ENCODE results near the gene TM4SF4. TPM values are rescaled to one million over a fixed set of nuclear protein-coding genes. Genes with fewer than 3 reads are reported as not detected.

The TM4SF4 gene
- total RNA-seq, 1 experiment from 2014 or later: 1.4 TPM

GRCh38 chr3:149465351-149465883 lies 9.1 kb upstream of the TM4SF4 start:
- ChIA-PET POLR2A (no interaction called here), CTCF (no interaction called here)
- no peaks in the 10 kb centered on the region for H3K36me3 Mint-ChIP-seq

More at GRCh38 chr3:149465351-149465883, 9.1 kb upstream of the TM4SF4 start:
- Mint-ChIP-seq H3K4me3 (no peak overlapping the region), H3K4me1 (peaks cover 22% of the 10 kb centered on the region), H3K27ac (no peak overlapping the region), H3K9me3 (no peaks in the 10 kb centered on the region; the same call in 1 of the 2 replicates), H3K27me3 (ENCODE audit: low read depth) (no peaks in the 10 kb centered on the region)
- no peak for ATAC-seq
- TF ChIP-seq JUN (CRISPR knock-in tag; IDR thresholded peaks at IDR 0.05): no peak
- TF ChIP-seq TP53 (CRISPR knock-in tag; IDR thresholded peaks at IDR 0.05): no peak
- TF ChIP-seq CREB1 (CRISPR knock-in tag; IDR thresholded peaks at IDR 0.05): no peak
- no peak for TF ChIP-seq KAT7 (CRISPR knock-in tag; IDR thresholded peaks at IDR 0.05; ENCODE audit: borderline replicate concordance)
- no peak for TF ChIP-seq SP1 (CRISPR knock-in tag; conservative IDR thresholded peaks at IDR 0.05)
- no peak for TF ChIP-seq ZBTB43 (CRISPR knock-in tag; IDR thresholded peaks at IDR 0.05)
- TF ChIP-seq ZBTB21 (CRISPR knock-in tag; IDR thresholded peaks at IDR 0.05; ENCODE audit: borderline replicate concordance): no peak
- TF ChIP-seq NFE2L1 (CRISPR knock-in tag; IDR thresholded peaks at IDR 0.05): no peak
- TF ChIP-seq STAT6 (CRISPR knock-in tag; conservative IDR thresholded peaks at IDR 0.05; ENCODE audit: low read depth): no peak
- no peak for TF ChIP-seq ATF2 (CRISPR knock-in tag; IDR thresholded peaks at IDR 0.05; ENCODE audit: borderline replicate concordance, low read depth)
- TF ChIP-seq ZNF219 (CRISPR knock-in tag; IDR thresholded peaks at IDR 0.05; ENCODE audit: borderline replicate concordance): no peak
- TF ChIP-seq ATF1 (CRISPR knock-in tag; IDR thresholded peaks at IDR 0.05): no peak
- TF ChIP-seq NR3C1 (CRISPR knock-in tag; conservative IDR thresholded peaks at IDR 0.05; ENCODE audit: low read depth): no peak
- TF ChIP-seq TEAD1 (CRISPR knock-in tag; IDR thresholded peaks at IDR 0.05): no peak
- TF ChIP-seq TCF7 (CRISPR knock-in tag; IDR thresholded peaks at IDR 0.05; ENCODE audit: low read depth): no peak
- no peak for TF ChIP-seq JAZF1 (CRISPR knock-in tag; IDR thresholded peaks at IDR 0.05)
- TF ChIP-seq, protein P1, sequence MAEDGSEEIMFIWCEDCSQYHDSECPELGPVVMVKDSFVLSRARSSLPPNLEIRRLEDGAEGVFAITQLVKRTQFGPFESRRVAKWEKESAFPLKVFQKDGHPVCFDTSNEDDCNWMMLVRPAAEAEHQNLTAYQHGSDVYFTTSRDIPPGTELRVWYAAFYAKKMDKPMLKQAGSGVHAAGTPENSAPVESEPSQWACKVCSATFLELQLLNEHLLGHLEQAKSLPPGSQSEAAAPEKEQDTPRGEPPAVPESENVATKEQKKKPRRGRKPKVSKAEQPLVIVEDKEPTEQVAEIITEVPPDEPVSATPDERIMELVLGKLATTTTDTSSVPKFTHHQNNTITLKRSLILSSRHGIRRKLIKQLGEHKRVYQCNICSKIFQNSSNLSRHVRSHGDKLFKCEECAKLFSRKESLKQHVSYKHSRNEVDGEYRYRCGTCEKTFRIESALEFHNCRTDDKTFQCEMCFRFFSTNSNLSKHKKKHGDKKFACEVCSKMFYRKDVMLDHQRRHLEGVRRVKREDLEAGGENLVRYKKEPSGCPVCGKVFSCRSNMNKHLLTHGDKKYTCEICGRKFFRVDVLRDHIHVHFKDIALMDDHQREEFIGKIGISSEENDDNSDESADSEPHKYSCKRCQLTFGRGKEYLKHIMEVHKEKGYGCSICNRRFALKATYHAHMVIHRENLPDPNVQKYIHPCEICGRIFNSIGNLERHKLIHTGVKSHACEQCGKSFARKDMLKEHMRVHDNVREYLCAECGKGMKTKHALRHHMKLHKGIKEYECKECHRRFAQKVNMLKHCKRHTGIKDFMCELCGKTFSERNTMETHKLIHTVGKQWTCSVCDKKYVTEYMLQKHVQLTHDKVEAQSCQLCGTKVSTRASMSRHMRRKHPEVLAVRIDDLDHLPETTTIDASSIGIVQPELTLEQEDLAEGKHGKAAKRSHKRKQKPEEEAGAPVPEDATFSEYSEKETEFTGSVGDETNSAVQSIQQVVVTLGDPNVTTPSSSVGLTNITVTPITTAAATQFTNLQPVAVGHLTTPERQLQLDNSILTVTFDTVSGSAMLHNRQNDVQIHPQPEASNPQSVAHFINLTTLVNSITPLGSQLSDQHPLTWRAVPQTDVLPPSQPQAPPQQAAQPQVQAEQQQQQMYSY (CRISPR knock-in tag; IDR thresholded peaks at IDR 0.05): no peak
- TF ChIP-seq PRRX2 (CRISPR knock-in tag; IDR thresholded peaks at IDR 0.05): no peak
- TF ChIP-seq NR2C2 (CRISPR knock-in tag; IDR thresholded peaks at IDR 0.05): no peak
- TF ChIP-seq MLX (CRISPR knock-in tag; IDR thresholded peaks at IDR 0.05): no peak
- DNase-seq (ENCODE audit: low spot score): no peak
